GM23338 (cell line): ENCODE data around the gene TMEM231. TPM values are rescaled to one million over a fixed set of nuclear protein-coding genes. Genes with fewer than 3 reads are reported as not detected.
"Not testable (repeated sequence)": the region's sequence is repeated elsewhere in the genome, so short reads cannot be mapped to it uniquely, and the experiment has no call there.

Source experiments
- ATAC-seq: fragments of 200-7000 bp; cut with Tn5 transposase; 3 replicates; pipeline ENCODE4 v1.9.1; 2020
- DNase-seq: peaks from one replicate; pipeline ENCODE4 v3.0.0-alpha.2; 2015; ENCODE audit warnings: low spot score
- H2AFZ ChIP-seq: fragments of 200-600 bp; sonication (generic); 2 replicates; pipeline ENCODE4 v1.8.0; 2016; ENCODE audit warnings: antibody characterized with exemption, mild to moderate bottlenecking, moderate library complexity
- H3F3A ChIP-seq: fragments of 200-600 bp; sonication (generic); replicated peaks from 2 replicates; pipeline ENCODE4 v1.8.0; 2017; ENCODE audit warnings: antibody characterized with exemption, mixed run types, low read depth
- H3K27ac ChIP-seq: fragments of 200-600 bp; sonication (generic); 2 replicates; pipeline ENCODE4 v1.6.1; 2016; ENCODE audit warnings: low read depth
- H3K27me3 ChIP-seq: fragments of 200-600 bp; sonication (generic); 2 replicates; pipeline ENCODE4 v1.8.0; 2016; ENCODE audit warnings: mild to moderate bottlenecking, mixed run types, moderate library complexity; ENCODE audit not compliant: insufficient read depth
- H3K36me3 ChIP-seq: fragments of 200-600 bp; sonication (generic); 2 replicates; pipeline ENCODE4 v1.8.0; 2016; ENCODE audit warnings: mild to moderate bottlenecking; ENCODE audit not compliant: insufficient read depth
- H3K4me1 ChIP-seq: fragments of 200-600 bp; sonication (generic); 2 replicates; pipeline ENCODE4 v1.8.0; 2016; ENCODE audit warnings: mild to moderate bottlenecking, moderate library complexity; ENCODE audit not compliant: insufficient read depth
- H3K4me2 ChIP-seq: fragments of 200-600 bp; sonication (generic); 2 replicates; pipeline ENCODE4 v1.7.1; 2017; ENCODE audit warnings: mixed run types
- H3K4me3 ChIP-seq: fragments of 200-600 bp; sonication (generic); 2 replicates; pipeline ENCODE4 v1.6.1; 2016; ENCODE audit warnings: mixed run types
- H3K79me2 ChIP-seq: fragments of 200-600 bp; sonication (generic); replicated peaks from 2 replicates; pipeline ENCODE4 v1.8.0; 2017; ENCODE audit warnings: mild to moderate bottlenecking; ENCODE audit not compliant: insufficient read depth
- H3K9me2 ChIP-seq: fragments of 200-600 bp; sonication (generic); 2 replicates; pipeline ENCODE4 v1.8.0; 2017; ENCODE audit not compliant: insufficient read depth
- H4K20me1 ChIP-seq: fragments of 200-600 bp; sonication (generic); replicated peaks from 2 replicates; pipeline ENCODE4 v1.8.0; 2017; ENCODE audit warnings: mild to moderate bottlenecking; ENCODE audit not compliant: insufficient read depth
- H3K27ac Mint-ChIP-seq: 2 replicates; pipeline ENCODE4 v1.8.0; 2020; ENCODE audit warnings: inconsistent platforms, mild to moderate bottlenecking, moderate library complexity, mixed read lengths
- H3K27me3 Mint-ChIP-seq: 3 replicates; pipeline ENCODE4 v1.8.0; 2022; ENCODE audit warnings: low read depth, mild to moderate bottlenecking, moderate library complexity, mixed read lengths, inconsistent platforms; ENCODE audit not compliant: insufficient read depth, poor library complexity
- H3K36me3 Mint-ChIP-seq: 3 replicates; pipeline ENCODE4 v1.8.0; 2021; ENCODE audit warnings: low read depth, mild to moderate bottlenecking, inconsistent platforms, moderate library complexity, mixed read lengths
- H3K4me1 Mint-ChIP-seq: 3 replicates; pipeline ENCODE4 v1.8.0; 2020; ENCODE audit warnings: mild to moderate bottlenecking, inconsistent platforms, mixed read lengths
- H3K4me3 Mint-ChIP-seq: 3 replicates; pipeline ENCODE4 v1.8.0; 2021; ENCODE audit warnings: moderate library complexity, mild to moderate bottlenecking, inconsistent platforms, mixed read lengths
- H3K9me3 Mint-ChIP-seq: 3 replicates; pipeline ENCODE4 v1.8.0; 2020; ENCODE audit warnings: moderate library complexity, mild to moderate bottlenecking, inconsistent platforms, mixed read lengths
- EZH2phosphoT487 ChIP-seq: fragments of 200-600 bp; sonication (generic); IDR thresholded peaks from one replicate; pipeline ENCODE4 v1.8.1; 2018; ENCODE audit warnings: antibody characterized with exemption; ENCODE audit not compliant: unreplicated experiment
- STAT1 ChIP-seq: IDR thresholded peaks from one replicate; pipeline ENCODE4 v1.6.1; 2016; ENCODE audit warnings: antibody characterized with exemption; ENCODE audit not compliant: unreplicated experiment
- polyA plus RNA-seq: library from polyadenylated mRNA; unstranded; fragments of >200 nt; fragmentation: Nextera tagmentation; extraction: Ambion mirVana; gene quantifications from 2 replicates; pipeline ENCODE4 v1.2.1, GENCODE V29; 2016
- total RNA-seq: library from RNA; depleted of rRNA; stranded (reverse); fragments of >200 nt; shearing (Covaris generic); gene quantifications from 2 replicates; pipeline ENCODE4 v1.2.3, GENCODE V29; 2014
- TF ChIP-seq, protein P1 (sequence below): fragments of 250-450 bp; sonication (Bioruptor Pico); IDR thresholded peaks from 2 replicates; pipeline ENCODE4 v1.5.0; 2020; ENCODE audit warnings: mild to moderate bottlenecking, moderate library complexity
- TF ChIP-seq, protein P2 (sequence below): IDR thresholded peaks from 2 replicates; pipeline ENCODE4 v1.6.1; 2016; ENCODE audit warnings: antibody characterized with exemption

Gene TMEM231
- total and polyA plus RNA-seq, 2 experiments from 2014 or later = 5.3 to 19.9 TPM

DNA sequence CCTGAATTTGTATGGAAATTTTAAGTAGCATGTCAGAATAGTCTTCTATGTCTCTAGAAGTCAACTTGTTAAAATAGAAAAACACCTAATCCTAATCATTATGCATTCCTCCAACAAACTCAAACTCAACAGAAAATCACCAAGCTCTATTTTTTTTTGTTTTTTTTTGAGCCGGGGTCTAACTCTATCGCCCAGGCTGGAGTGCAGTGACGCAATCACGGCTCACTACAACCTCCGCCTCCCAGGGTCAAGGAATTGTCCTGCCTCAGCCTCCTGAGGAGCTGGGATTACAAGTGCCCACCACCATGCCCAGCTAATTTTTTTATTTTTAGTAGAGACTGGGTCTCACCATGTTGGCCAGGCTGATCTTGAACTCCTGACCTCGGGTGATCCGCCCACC, 9.8 kb downstream of the TMEM231 start (continued):
- TF ChIP-seq, protein P1, sequence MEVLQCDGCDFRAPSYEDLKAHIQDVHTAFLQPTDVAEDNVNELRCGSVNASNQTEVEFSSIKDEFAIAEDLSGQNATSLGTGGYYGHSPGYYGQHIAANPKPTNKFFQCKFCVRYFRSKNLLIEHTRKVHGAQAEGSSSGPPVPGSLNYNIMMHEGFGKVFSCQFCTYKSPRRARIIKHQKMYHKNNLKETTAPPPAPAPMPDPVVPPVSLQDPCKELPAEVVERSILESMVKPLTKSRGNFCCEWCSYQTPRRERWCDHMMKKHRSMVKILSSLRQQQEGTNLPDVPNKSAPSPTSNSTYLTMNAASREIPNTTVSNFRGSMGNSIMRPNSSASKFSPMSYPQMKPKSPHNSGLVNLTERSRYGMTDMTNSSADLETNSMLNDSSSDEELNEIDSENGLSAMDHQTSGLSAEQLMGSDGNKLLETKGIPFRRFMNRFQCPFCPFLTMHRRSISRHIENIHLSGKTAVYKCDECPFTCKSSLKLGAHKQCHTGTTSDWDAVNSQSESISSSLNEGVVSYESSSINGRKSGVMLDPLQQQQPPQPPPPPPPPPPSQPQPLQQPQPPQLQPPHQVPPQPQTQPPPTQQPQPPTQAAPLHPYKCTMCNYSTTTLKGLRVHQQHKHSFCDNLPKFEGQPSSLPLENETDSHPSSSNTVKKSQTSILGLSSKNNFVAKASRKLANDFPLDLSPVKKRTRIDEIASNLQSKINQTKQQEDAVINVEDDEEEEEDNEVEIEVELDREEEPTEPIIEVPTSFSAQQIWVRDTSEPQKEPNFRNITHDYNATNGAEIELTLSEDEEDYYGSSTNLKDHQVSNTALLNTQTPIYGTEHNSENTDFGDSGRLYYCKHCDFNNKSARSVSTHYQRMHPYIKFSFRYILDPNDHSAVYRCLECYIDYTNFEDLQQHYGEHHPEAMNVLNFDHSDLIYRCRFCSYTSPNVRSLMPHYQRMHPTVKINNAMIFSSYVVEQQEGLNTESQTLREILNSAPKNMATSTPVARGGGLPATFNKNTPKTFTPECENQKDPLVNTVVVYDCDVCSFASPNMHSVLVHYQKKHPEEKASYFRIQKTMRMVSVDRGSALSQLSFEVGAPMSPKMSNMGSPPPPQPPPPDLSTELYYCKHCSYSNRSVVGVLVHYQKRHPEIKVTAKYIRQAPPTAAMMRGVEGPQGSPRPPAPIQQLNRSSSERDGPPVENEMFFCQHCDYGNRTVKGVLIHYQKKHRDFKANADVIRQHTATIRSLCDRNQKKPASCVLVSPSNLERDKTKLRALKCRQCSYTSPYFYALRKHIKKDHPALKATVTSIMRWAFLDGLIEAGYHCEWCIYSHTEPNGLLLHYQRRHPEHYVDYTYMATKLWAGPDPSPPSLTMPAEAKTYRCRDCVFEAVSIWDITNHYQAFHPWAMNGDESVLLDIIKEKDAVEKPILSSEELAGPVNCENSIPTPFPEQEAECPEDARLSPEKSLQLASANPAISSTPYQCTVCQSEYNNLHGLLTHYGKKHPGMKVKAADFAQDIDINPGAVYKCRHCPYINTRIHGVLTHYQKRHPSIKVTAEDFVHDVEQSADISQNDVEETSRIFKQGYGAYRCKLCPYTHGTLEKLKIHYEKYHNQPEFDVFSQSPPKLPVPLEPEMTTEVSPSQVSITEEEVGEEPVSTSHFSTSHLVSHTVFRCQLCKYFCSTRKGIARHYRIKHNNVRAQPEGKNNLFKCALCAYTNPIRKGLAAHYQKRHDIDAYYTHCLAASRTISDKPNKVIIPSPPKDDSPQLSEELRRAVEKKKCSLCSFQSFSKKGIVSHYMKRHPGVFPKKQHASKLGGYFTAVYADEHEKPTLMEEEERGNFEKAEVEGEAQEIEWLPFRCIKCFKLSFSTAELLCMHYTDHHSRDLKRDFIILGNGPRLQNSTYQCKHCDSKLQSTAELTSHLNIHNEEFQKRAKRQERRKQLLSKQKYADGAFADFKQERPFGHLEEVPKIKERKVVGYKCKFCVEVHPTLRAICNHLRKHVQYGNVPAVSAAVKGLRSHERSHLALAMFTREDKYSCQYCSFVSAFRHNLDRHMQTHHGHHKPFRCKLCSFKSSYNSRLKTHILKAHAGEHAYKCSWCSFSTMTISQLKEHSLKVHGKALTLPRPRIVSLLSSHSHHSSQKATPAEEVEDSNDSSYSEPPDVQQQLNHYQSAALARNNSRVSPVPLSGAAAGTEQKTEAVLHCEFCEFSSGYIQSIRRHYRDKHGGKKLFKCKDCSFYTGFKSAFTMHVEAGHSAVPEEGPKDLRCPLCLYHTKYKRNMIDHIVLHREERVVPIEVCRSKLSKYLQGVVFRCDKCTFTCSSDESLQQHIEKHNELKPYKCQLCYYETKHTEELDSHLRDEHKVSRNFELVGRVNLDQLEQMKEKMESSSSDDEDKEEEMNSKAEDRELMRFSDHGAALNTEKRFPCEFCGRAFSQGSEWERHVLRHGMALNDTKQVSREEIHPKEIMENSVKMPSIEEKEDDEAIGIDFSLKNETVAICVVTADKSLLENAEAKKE (CRISPR knock-in tag) = no peak
- TF ChIP-seq, protein P2, sequence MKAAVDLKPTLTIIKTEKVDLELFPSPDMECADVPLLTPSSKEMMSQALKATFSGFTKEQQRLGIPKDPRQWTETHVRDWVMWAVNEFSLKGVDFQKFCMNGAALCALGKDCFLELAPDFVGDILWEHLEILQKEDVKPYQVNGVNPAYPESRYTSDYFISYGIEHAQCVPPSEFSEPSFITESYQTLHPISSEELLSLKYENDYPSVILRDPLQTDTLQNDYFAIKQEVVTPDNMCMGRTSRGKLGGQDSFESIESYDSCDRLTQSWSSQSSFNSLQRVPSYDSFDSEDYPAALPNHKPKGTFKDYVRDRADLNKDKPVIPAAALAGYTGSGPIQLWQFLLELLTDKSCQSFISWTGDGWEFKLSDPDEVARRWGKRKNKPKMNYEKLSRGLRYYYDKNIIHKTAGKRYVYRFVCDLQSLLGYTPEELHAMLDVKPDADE = no peak
- TF ChIP-seq STAT1 (no peak), EZH2phosphoT487 (no peak)

DNA sequence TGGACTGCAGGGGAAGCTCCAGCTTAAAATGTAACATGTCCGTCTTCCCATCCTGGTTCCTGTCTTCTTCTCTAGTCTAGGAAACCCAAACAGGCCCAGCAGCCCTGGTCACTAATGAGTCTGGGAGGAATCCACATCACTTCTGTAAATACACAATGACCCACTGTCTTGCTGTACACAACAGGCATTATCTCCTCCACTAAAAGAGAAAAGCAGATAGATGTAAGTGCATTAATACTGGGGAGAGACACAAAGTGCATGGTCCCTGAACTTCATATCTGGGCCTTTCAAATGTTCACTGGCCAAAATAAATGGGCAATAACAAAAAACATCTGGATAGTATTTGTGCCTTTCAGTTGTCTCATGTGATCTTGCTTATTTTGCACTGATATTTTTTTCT, 10.2 kb downstream of the TMEM231 start:
- not testable (repeated sequence) for H3K4me3 ChIP-seq, H3K4me3 Mint-ChIP-seq

DNA sequence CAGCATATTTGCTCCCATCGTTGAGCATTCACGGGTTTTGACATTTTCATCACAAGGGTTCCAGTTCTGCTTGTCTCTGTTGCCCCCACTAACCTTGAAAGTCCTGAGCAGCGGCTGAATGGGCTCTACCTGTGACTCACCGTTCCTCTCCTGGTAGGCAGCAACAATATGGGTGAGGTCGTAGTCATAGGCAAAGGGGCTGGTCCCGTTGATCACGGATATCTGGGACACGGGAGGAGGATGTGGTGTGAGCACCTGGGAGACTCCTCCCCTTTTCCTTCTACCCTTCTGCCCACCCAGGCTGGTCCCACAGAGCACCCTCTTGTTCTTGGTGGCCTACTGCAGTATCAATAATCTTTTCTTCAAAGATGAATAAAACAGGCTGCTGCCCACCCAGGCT, 13.6 kb downstream of the TMEM231 start:
- H3K79me2 ChIP-seq, H3K27ac Mint-ChIP-seq, H3F3A ChIP-seq, H3K27me3 Mint-ChIP-seq, H3K9me2 ChIP-seq, H3K4me1 ChIP-seq, H3K9me3 Mint-ChIP-seq, DNase-seq, H3K4me2 ChIP-seq, H3K4me1 Mint-ChIP-seq, H3K4me3 Mint-ChIP-seq, H2AFZ ChIP-seq, H3K36me3 Mint-ChIP-seq, H3K36me3 ChIP-seq, H4K20me1 ChIP-seq, H3K27me3 ChIP-seq, ATAC-seq, H3K27ac ChIP-seq, H3K4me3 ChIP-seq: not testable (repeated sequence)

More for the DNA sequence above, 10.2 kb downstream of the TMEM231 start:
- not testable (repeated sequence) for H3K9me3 Mint-ChIP-seq, H3K4me1 Mint-ChIP-seq, H3K79me2 ChIP-seq, H3F3A ChIP-seq, H4K20me1 ChIP-seq, H2AFZ ChIP-seq, H3K4me1 ChIP-seq, H3K4me2 ChIP-seq, H3K27ac ChIP-seq, H3K36me3 ChIP-seq, H3K9me2 ChIP-seq, H3K36me3 Mint-ChIP-seq, H3K27me3 Mint-ChIP-seq, ATAC-seq, H3K27ac Mint-ChIP-seq, H3K27me3 ChIP-seq, DNase-seq
